ENCODE data around the gene OXSR1. TPM values are rescaled to one million over a fixed set of nuclear protein-coding genes. Genes with fewer than 3 reads are reported as not detected.

The OXSR1 gene
- total and polyA plus RNA-seq, 10 of the 15 experiments (the other 5 are each of a cell fraction or from before 2014, with no cell fraction given): 12.4 to 54.6 (median 35.7) TPM

GRCh38 chr3:38276081-38276916, 111.0 kb downstream of the OXSR1 start:
- Histone ChIP-seq H3K36me3 (ENCODE audit: control insufficient read depth in 2 of 2, insufficient read depth in 2 of 2, low read length in 1 of 2) (no peaks in the 10 kb centered on the region), H3K4me2 (ENCODE audit: control insufficient read depth, insufficient read depth) (no peak overlapping the region), H3K79me2 (ENCODE audit: control insufficient read depth, insufficient read depth, low read length) (no peaks in the 10 kb centered on the region), H3K4me1 (ENCODE audit: control insufficient read depth, insufficient read depth, low read length) (no peaks in the 10 kb centered on the region), H3K27me3 (replicated peaks in 1 of 2; ENCODE audit: control insufficient read depth in 2 of 2, insufficient read depth in 2 of 2, low read length in 1 of 2) (no peaks in the 10 kb centered on the region; a peak in 1 of 4 replicates), H3K27ac (ENCODE audit: control insufficient read depth, insufficient read depth) (no peak overlapping the region), H2AFZ (ENCODE audit: control insufficient read depth, low read depth, low read length) (no peak overlapping the region), H3K9ac (ENCODE audit: control insufficient read depth, insufficient read depth, low read length) (no peak overlapping the region), H3K4me3 (no peak overlapping the region), H4K20me1 (ENCODE audit: control insufficient read depth, insufficient read depth) (no peaks in the 10 kb centered on the region), H3K9me3 (replicated peaks; ENCODE audit: control insufficient read depth, insufficient read depth, low read length) (no peaks in the 10 kb centered on the region; the same call in 2 of the 3 replicates)
- POLR2A ChIA-PET: no interaction called here
- FAIRE-seq (no peak), DNase-seq (ENCODE audit: low read depth, low spot score) (no peak), ATAC-seq (no peak)
- intact Hi-C loops (cut with micrococcal nuclease; ENCODE audit: unreplicated experiment): no loop called here
- SMC1A ChIA-PET (ENCODE audit: uncharacterized antibody, unreplicated experiment): no interaction called here
- RAD21 ChIA-PET (ENCODE audit: unreplicated experiment): no interaction called here
- 68% methylated on average over 13 of the region's 13 CpGs for WGBS (ENCODE audit: insufficient coverage, insufficient replicate concordance, low lambda C conversion rate, missing lambda C conversion rate)
- TF ChIP-seq RUNX3 (IDR thresholded peaks at IDR 0.05; ENCODE audit: low read length) (no peak), FOS (IDR thresholded peaks at IDR 0.05; ENCODE audit: borderline replicate concordance, extremely low read depth, insufficient read length) (no peak), HCFC1 (IDR thresholded peaks at IDR 0.05; ENCODE audit: low read length) (no peak), EGR1 (IDR thresholded peaks at IDR 0.05; ENCODE audit: borderline replicate concordance in 1 of 2, low read depth in 2 of 2, low read length in 2 of 2) (no peak), STAT1 (conservative IDR thresholded peaks at IDR 0.05) (no peak), GATAD2B (conservative IDR thresholded peaks at IDR 0.05; ENCODE audit: low read depth) (no peak), SMAD5 (IDR thresholded peaks at IDR 0.05; ENCODE audit: low read depth) (no peak), STAT3 (IDR thresholded peaks at IDR 0.05; ENCODE audit: low read depth, low read length) (no peak), RB1 (IDR thresholded peaks at IDR 0.05; ENCODE audit: borderline replicate concordance) (no peak), RBBP5 (conservative IDR thresholded peaks at IDR 0.05) (no peak), ZZZ3 (IDR thresholded peaks at IDR 0.05; ENCODE audit: control insufficient read depth, insufficient read length, low read depth) (no peak), HDGF (IDR thresholded peaks at IDR 0.05) (no peak), TCF12 (IDR thresholded peaks at IDR 0.05; ENCODE audit: low read depth, low read length) (no peak)
- CTCF ChIA-PET: no interaction called here
- no TSS peak for BruUV-seq (replicated peaks)
- in situ Hi-C loops (cut with MboI): no loop called here

Data from GM12878 (cell line).